ENCODE results near the gene SETD4.

- no peak for TF ChIP-seq CTCF (conservative IDR thresholded peaks at IDR 0.05 in 1 of 2, IDR thresholded peaks at IDR 0.05 in 1 of 2; ENCODE audit: low read depth in 1 of 2, low read length in 2 of 2)
- no peak for TF ChIP-seq EZH2 (IDR thresholded peaks at IDR 0.05; ENCODE audit: low read length, missing control alignments)
Observed at GRCh38 chr21:35991131-35991530, 69.2 kb downstream of the SETD4 start.
